Activated naive CD4-positive, alpha-beta T cell treated with anti-CD3 and anti-CD28 coated beads, Interleukin-2, amount 50 U/mL, for 16 hours (primary cell): ENCODE data around the gene PCNX2.

Source experiments
- DNase-seq: peaks from one replicate; pipeline ENCODE4 v3.0.0-alpha.2; 2020

Gene PCNX2

GRCh38 chr1:233255145-233255544 is 40.4 kb downstream of the PCNX2 start:
- no peak for DNase-seq

DNA sequence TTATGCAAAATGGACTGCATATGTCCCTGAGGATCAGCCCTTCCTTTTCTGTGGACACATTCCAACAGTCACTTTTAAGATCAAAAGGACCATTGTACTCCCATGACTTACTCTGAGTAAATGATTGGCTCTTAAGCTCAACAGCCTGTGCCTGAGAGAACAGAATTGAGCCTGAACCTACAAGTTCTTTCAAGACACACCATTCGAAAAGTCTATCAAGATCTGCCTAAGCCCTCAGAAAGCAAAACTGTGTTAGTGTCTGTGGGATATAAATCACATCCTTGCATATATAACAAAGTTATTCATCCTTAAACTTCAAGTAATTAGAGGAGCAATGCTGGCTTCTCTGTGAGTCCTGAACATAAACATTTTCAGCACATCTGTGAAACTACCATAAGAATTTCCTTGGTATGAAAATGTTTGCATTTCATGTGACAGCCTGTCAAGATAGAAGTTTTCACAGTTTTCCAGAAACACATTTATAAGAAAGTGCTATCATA is 41.6 kb downstream of the PCNX2 start:
- DNase-seq: no peak

GRCh38 chr1:233253231-233253831 is 42.2 kb downstream of the PCNX2 start:
- no peak for DNase-seq

DNA sequence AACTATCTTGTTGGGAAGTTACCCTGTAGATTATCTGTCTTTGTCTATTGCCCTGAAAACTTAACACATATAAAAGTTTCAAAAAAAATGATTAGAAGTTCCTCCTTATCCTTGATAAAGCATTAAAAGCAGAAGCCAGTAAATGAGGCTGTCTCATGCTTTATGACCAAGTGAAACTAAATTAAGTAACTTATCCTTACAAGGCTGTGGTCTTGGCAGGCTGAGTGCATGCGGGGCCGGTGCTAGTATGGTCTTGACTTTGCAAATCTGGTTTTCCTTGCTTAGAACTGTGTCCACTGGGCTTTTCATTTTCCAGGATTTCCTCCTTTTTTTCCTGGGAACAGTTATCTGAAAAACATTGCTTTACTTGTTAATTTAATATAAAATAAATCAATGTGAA is 43.1 kb downstream of the PCNX2 start:
- DNase-seq: no peak

DNA sequence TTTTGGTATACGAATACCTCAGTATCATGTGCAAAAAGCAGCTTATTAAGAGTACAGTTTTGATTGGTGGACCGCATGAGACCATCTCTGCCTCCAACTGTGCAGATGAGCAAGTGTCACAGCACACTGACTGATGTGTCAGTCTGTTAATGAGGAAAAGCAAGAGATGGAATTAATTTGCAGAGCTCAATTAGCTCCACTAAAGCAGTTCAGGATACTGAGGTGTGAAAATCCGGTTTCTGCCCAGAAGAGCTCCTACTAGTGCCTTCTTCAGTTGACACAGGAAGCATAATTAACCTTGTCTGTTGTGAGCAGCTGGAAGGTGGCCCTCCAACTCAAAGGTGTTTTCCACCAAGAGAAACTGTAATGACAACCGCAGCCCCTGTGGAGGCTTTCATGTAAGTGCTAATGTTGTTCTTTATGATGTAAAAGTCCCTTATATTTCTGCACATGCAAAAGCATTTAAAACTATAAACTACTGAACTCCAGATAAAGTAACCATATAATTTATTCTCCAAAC is 44.3 kb downstream of the PCNX2 start:
- DNase-seq: no peak

GRCh38 chr1:233248014-233248413 is 47.5 kb downstream of the PCNX2 start:
- DNase-seq: no peak

DNA sequence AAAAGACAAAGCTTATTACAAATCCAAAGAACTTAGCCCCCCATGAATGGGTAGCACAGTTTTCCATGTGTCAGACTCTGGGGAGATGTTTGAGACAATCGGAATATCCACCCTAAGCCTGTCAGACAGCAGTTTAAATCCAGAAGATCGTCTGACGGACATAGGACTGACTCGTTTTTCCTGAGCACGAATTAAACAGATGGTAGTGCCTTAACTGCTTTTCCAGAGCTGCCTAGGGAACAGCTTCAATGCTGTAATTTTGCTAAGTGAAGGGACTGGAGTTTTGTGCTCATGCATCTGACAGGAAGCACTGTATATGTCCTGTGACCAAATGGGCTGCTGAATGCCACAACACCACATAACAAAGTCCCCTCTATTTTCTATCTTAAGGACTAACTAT is 48.6 kb downstream of the PCNX2 start:
- no peak for DNase-seq

- no peak for DNase-seq
Observed at GRCh38 chr1:233245191-233245765, 50.2 kb downstream of the PCNX2 start.

DNA sequence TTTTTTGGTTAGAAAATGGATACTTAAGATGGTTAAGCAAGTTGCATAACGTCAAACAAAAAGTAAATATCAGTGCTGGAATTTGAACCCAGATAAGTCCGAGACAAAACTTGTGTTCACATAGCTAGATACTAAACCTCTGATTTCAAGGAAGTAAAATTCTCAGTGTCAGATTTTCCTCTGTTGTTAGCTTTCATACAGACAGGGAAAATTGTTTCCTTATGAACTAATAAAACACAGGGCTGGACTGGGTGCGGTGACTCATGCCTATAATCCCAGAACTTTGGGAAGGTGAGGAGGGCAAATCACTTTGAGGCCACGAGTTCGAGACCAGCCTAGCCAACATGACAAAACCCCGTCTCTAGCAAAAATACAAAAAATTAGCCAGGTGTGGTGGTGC is 51.3 kb downstream of the PCNX2 start:
- no peak for DNase-seq

DNA sequence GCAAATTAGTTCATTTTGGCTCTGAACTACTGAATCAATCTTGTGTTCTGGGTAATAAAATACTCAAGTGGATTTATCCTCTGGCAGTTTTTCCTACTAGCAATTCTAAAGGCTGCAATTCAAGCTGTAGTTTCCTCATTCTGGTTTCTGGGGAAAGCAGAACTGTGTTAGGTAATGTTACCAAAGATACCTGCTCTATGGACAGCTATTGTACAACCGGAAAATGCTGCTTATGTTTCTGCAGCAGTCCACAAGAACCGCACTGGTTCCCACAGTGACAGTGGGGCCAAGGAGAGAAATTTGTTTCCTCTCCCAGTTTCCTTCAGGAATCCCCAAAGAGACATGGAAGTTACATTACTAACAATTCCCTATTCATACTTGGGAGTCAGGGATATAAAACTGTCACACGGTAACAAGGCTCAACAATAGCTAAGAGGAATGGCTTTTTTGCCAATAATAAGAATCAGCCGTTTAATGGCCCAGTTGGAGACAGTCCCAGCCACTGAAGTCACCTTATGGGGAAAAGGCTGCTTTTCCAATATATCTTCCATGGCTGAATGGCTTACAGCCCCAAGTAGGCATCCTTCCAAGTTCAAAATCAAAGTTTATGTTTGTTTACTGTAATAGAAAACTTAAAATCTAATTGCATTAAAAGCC is 52.6 kb downstream of the PCNX2 start:
- DNase-seq: no peak

DNA sequence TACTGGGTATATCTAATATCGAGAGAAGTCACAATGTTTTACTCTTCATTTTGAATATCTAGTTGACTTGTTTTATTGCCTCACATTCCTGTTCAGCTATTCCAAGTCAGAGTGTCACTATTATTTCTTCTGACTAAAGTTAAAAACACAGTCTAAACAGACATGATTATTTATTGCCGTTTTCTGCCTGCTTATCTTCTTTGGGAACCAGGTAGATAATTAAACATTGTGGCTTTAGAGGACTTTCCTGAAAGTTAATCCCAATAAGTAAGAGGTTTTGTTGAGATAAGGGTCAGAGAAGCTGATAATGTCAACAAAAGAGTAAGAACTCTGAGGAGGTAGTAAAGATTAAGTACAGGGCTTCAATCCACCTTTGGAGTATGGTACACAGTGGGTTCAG is 53.8 kb downstream of the PCNX2 start:
- DNase-seq: no peak

GRCh38 chr1:233240829-233241682 is 54.5 kb downstream of the PCNX2 start:
- DNase-seq: peak; percentile 21

DNA sequence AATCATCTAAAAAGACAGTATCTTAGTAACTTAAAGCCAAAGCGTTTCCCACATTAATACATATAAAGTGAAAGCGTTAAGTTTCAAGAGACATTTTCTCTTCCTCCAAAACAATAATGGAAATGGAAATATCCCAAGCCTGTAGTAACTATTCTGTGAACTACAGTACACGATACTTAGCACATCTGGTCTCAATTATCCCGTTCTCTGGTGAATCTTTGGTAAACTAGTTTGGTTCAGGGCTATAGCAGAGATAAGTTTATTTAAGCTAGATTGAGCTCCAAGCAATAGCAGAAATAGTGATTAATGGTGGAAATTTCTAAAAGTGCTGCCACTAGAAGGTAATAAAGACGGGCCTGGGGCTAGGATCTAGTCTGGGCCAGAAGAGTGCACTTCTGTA is 55.2 kb downstream of the PCNX2 start:
- no peak for DNase-seq

DNA sequence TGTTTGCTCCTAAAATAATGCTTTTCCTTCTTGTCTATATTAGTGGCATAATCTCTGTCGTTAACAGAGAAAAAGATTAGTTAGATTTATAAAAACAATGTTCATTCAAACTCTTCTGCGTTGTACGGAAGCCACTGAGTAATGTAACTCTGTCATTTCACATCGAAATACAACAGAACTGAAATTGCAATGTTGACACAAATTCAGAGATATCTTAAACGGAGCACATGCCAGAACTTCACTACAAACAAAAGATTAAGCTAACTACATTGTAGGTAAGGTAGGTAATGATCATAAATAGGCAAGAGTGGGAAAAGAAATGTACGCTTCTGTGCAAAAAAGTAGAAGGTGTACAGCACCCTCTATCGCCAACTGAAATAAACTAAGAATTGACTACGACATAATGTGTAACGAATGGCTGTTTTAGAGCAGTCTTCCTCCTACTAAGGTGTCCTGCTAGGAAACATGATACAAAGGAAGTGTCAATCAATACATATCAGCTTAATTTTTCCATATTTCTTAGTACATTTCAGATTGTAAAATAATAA is 56.6 kb downstream of the PCNX2 start:
- no peak for DNase-seq

GRCh38 chr1:233237647-233238046 is 57.9 kb downstream of the PCNX2 start:
- DNase-seq: no peak

DNA sequence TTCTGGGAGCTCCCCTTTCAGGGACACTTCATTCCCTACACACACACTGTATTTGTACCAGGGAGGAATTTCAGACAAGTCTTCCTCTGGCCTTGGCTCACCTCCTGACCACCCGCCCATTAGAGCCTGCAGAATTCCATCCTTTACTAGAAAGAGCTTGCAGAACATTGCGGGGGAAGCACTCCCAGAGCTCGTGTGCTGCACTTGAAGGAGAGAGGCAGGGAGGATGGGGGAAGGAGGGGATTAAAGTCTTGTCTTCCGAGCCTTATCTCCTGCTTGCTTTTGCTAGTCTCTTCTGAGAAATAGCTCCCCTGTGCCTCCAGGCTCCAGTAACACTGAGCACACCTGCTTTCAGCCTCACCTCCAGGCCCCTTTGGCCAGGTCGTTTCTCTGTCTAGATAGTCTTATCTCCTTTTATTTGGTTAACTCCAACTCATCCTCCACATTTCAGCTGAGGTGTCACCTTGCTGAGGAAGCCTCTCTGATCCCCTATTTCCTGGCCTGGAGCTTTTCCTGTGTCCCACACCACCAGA is 62.0 kb downstream of the PCNX2 start:
- DNase-seq: no peak

DNA sequence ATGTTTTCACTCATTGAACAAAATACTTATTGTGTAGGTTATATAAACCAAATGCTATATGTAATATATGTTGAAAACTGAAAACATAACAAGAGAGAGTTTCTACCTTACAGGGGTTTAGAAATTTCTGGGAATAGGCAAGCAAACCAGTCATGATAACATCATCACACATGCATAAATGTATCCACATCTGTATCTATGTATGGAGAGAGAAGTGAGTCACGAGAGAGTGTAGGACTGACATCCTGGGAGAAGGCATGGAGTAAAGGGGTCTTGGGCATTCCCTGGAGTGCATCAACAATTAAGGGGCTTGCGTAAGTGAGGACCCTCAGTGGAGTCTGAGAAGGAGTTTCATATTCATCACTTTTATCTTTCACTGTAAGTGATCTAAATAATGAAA is 65.5 kb downstream of the PCNX2 start:
- no peak for DNase-seq

- DNase-seq: no peak
Observed at GRCh38 chr1:233229288-233229687, 66.2 kb downstream of the PCNX2 start.

GRCh38 chr1:233227930-233228465 is 67.5 kb downstream of the PCNX2 start:
- DNase-seq: no peak

DNA sequence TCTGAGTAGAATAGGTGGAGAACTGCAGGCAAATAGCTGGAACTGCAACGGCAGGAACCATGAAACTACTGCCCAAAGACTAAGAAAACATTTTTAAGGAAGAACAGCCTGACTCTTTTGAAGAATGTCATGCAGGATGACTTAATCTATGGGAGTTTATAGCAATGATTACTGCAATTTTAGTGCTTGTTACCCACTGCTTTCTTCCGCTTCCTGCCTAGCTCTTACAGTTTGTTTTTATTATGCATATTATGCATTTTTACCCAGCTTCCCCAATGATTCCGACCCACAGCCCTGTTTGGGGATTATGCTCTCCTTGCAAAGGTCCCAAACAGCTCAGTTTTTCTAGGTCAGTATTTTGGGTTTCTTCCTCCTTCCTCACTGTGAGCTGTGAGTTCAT is 71.2 kb downstream of the PCNX2 start:
- no peak for DNase-seq

DNA sequence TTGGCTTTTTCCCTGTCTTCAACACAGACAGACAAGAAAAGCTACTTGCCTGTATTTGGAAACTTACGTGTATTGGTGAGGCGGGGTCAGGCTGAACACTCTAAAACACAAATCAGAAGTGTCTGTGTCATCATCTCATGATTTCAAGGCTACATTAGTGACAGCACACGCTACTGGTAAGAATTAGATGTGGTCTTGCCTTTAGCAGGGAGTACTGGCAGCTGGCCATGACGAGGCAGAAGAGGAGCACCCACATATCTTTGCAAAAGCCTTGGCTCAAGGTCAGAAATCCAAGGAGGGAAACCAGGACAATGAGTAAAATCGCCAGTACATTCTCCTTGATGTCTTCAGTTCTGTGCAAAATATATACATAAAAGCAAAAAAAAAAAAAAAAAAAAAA is 77.7 kb downstream of the PCNX2 start:
- no peak for DNase-seq

GRCh38 chr1:233216009-233216408 is 79.5 kb downstream of the PCNX2 start:
- DNase-seq: no peak
